B cell (primary cell): ENCODE measurements around the gene NNT. TPM values are rescaled to one million over a fixed set of nuclear protein-coding genes. Genes with fewer than 3 reads are reported as not detected.

ENCODE experiments used
- ATAC-seq: fragments of 200-7000 bp; cut with Tn5 transposase; one replicate; pipeline ENCODE4 v1.10.0; 2021; ENCODE audit warnings: low read depth, mild to moderate bottlenecking, moderate number of reproducible peaks, moderate library complexity
- CTCF ChIA-PET: fragments of 350-600 bp; sonication (Branson Sonifier 250); formaldehyde crosslinking; loops from one replicate; lab custom pipeline; 2021; ENCODE audit warnings: antibody characterized with exemption, inconsistent platforms; lab: Charles Lee
- POLR2A ChIA-PET: fragments of 350-600 bp; sonication (Branson Sonifier 250); formaldehyde crosslinking; loops from one replicate; lab custom pipeline; 2021; ENCODE audit warnings: antibody characterized with exemption; lab: Charles Lee
- DNase-seq: peaks from one replicate; pipeline ENCODE4 v3.0.0; 2013
- H2AFZ ChIP-seq: 2 replicates; pipeline ENCODE4 v1.6.1; 2012; ENCODE audit warnings: mild to moderate bottlenecking, low read depth, low read length; ENCODE audit not compliant: insufficient read depth, poor library complexity, severe bottlenecking
- H3K27ac ChIP-seq, 2 donors: 1 replicate in 1 of 2; 2 replicates in 1 of 2; pipeline ENCODE4 v1.5.1; 2012 to 2013; ENCODE audit warnings: low read length in 2 of 2, mild to moderate bottlenecking in 2 of 2, moderate library complexity in 1 of 2
- H3K27me3 ChIP-seq, 4 experiments: fragments of 200-600 bp in 1 of 4; sonication (generic) in 1 of 4; replicated peaks in 1 of 4; 1 replicate in 2 of 4; 2 replicates in 2 of 4; pipeline versions ENCODE4 v1.6.1 to v1.7.0; 2013 to 2016; ENCODE audit warnings: low read length in 3 of 4, mild to moderate bottlenecking in 2 of 4, mixed read lengths in 1 of 4, moderate library complexity in 1 of 4; ENCODE audit not compliant: insufficient read depth in 4 of 4, control insufficient read depth in 3 of 4; ENCODE audit errors: control extremely low read depth in 1 of 4
- H3K36me3 ChIP-seq, 2 experiments: replicated peaks in 1 of 2; 1 replicate in 1 of 2; 2 replicates in 1 of 2; pipeline versions ENCODE4 v1.6.1 to v1.7.1; 2013; ENCODE audit warnings: low read length in 1 of 2; ENCODE audit not compliant: insufficient read depth in 2 of 2, control insufficient read depth in 1 of 2; ENCODE audit errors: control extremely low read depth in 1 of 2, extremely low read depth in 1 of 2
- H3K4me1 ChIP-seq, 2 donors: fragments of 200-600 bp in 1 of 2; sonication (generic) in 1 of 2; 1 replicate in 1 of 2; 2 replicates in 1 of 2; pipeline versions ENCODE4 v1.5.1 to v1.6.1; 2013 to 2017; ENCODE audit warnings: low read length in 2 of 2; ENCODE audit not compliant: control insufficient read depth in 2 of 2, insufficient read depth in 2 of 2
- H3K4me2 ChIP-seq: replicated peaks from 2 replicates; pipeline ENCODE3; 2012; ENCODE audit warnings: mild to moderate bottlenecking, low read depth, low read length; ENCODE audit not compliant: poor library complexity, severe bottlenecking
- H3K4me3 ChIP-seq, 5 experiments: fragments of 200-600 bp in 1 of 5; sonication (generic) in 1 of 5; 1 replicate in 3 of 5; 2 replicates in 2 of 5; pipeline versions ENCODE4 v1.5.1 to v1.7.0; 2011 to 2016; ENCODE audit warnings: low read length in 4 of 5, mild to moderate bottlenecking in 4 of 5, low read depth in 2 of 5, control low read depth in 1 of 5, moderate library complexity in 1 of 5; ENCODE audit not compliant: insufficient read depth in 1 of 5; ENCODE audit errors: control extremely low read depth in 1 of 5, extremely low read depth in 1 of 5
- H3K79me2 ChIP-seq: fragments of 200-600 bp; sonication (generic); one replicate; pipeline ENCODE4 v1.6.0; 2016; ENCODE audit warnings: low read length; ENCODE audit not compliant: control insufficient read depth, insufficient read depth
- H3K9ac ChIP-seq: fragments of 200-600 bp; sonication (generic); 2 replicates; pipeline ENCODE4 v1.6.1; 2017; ENCODE audit warnings: mild to moderate bottlenecking, low read length, moderate library complexity
- H3K9me3 ChIP-seq, 3 donors: one replicate each; pipeline versions ENCODE4 v1.6.1 to v1.7.1; 2013; ENCODE audit warnings: low read length in 2 of 3; ENCODE audit not compliant: control insufficient read depth in 2 of 3, insufficient read depth in 1 of 3; ENCODE audit errors: control extremely low read depth in 1 of 3
- H4K20me1 ChIP-seq: 2 replicates; pipeline ENCODE4 v1.6.0; 2012; ENCODE audit warnings: mild to moderate bottlenecking, low read length; ENCODE audit not compliant: insufficient read depth, control insufficient read depth, poor library complexity, severe bottlenecking
- H3K27ac Mint-ChIP-seq: one replicate; pipeline ENCODE4 v1.8.0; 2021; ENCODE audit warnings: mixed read lengths
- H3K27me3 Mint-ChIP-seq: one replicate; pipeline ENCODE4 v1.8.0; 2021; ENCODE audit warnings: mixed read lengths
- H3K4me1 Mint-ChIP-seq: one replicate; pipeline ENCODE4 v1.8.0; 2021; ENCODE audit warnings: mixed read lengths
- H3K4me3 Mint-ChIP-seq: one replicate; pipeline ENCODE4 v1.8.0; 2021; ENCODE audit warnings: mixed read lengths
- H3K9me3 Mint-ChIP-seq: one replicate; pipeline ENCODE4 v1.8.0; 2022; ENCODE audit warnings: mixed read lengths; ENCODE audit not compliant: insufficient read depth
- EZH2 ChIP-seq: IDR thresholded peaks from 2 replicates; pipeline ENCODE4 v1.6.1; 2012; ENCODE audit warnings: borderline replicate concordance, low read depth, mild to moderate bottlenecking, moderate library complexity, low read length; ENCODE audit not compliant: insufficient read depth, poor library complexity, severe bottlenecking
- WGBS: methylation state at CpG from one replicate; pipeline ENCODE4 v1.1.5; 2013; ENCODE audit warnings: missing lambda C conversion rate; ENCODE audit not compliant: insufficient coverage; 5-methylcytosine and 5-hydroxymethylcytosine counted together
- intact Hi-C: fragments of 100-400 bp; cut with micrococcal nuclease; formaldehyde crosslinking; loops from one replicate; pipeline ENCODE4 v1.10.0; 2022
- polyA plus RNA-seq: library from polyadenylated mRNA; depleted of rRNA; stranded (reverse); fragments of >200 nt; gene quantifications from 2 replicates; pipeline ENCODE4 v1.2.3, GENCODE V29; 2012
- total RNA-seq, 2 donors: library from RNA; stranded (reverse); fragments of 120-200 nt in 1 of 2; gene quantifications; 1 replicate in 1 of 2; 2 replicates in 1 of 2; pipeline versions ENCODE4 v1.2.3 to v1.2.4, GENCODE V29; 2013 to 2022
- TF ChIP-seq, protein P1 (sequence below): fragments of 200-600 bp; IDR thresholded peaks from one replicate; pipeline ENCODE4 v1.8.0; 2022; ENCODE audit warnings: antibody characterized with exemption, mild to moderate bottlenecking

Gene NNT
- total and polyA plus RNA-seq, 2 donors (not counting 1 experiment from before 2014, with no cell fraction given): 17.8 to 61.1 TPM

DNA sequence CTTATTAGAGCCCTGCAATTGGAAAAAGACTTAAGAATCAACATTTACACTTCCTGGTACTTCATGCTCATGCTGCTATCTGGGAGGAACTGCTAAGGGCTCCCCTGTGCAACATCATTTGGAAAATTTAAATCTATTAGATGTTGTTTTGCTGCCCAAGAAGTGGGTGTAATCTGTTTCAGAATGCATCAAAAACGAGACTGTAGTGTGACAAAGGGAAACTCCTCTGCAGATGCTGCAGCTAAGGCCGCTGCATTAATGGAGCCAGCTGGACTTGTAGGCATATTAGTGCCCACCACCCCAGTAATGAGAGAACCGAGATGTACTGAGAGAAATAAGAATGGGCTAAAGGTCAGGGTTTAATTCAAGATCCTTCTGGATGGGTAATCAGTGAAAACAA, 35.0 kb upstream of the NNT start:
- Histone ChIP-seq H4K20me1 (no peaks in the 10 kb centered on the region), H3K9ac (no peak overlapping the region), H3K4me3 (no peak overlapping the region), H3K36me3 (no peaks in the 10 kb centered on the region), H2AFZ (no peak overlapping the region), H3K27me3 (no peaks in the 10 kb centered on the region), H3K9me3 (no peaks in the 10 kb centered on the region), H3K4me2 (no peak overlapping the region), H3K27ac (no peak overlapping the region), H3K4me1 (no peaks in the 10 kb centered on the region), H3K79me2 (no peaks in the 10 kb centered on the region)
- ATAC-seq: no peak
- WGBS: 82% methylated on average over 3 of the region's 3 CpGs
- intact Hi-C loops: no loop called here
- CTCF ChIA-PET: interaction anchor here (0.6 to 1.0 kb wide), 2 partner anchors 15 to 23 kb away, joined by 3 read pairs; no protein-coding TSS in a partner anchor
- Mint-ChIP-seq H3K4me3 (no peak overlapping the region), H3K27ac (no peak overlapping the region), H3K4me1 (no peaks in the 10 kb centered on the region), H3K27me3 (no peaks in the 10 kb centered on the region), H3K9me3 (no peaks in the 10 kb centered on the region)
- TF ChIP-seq, protein P1, sequence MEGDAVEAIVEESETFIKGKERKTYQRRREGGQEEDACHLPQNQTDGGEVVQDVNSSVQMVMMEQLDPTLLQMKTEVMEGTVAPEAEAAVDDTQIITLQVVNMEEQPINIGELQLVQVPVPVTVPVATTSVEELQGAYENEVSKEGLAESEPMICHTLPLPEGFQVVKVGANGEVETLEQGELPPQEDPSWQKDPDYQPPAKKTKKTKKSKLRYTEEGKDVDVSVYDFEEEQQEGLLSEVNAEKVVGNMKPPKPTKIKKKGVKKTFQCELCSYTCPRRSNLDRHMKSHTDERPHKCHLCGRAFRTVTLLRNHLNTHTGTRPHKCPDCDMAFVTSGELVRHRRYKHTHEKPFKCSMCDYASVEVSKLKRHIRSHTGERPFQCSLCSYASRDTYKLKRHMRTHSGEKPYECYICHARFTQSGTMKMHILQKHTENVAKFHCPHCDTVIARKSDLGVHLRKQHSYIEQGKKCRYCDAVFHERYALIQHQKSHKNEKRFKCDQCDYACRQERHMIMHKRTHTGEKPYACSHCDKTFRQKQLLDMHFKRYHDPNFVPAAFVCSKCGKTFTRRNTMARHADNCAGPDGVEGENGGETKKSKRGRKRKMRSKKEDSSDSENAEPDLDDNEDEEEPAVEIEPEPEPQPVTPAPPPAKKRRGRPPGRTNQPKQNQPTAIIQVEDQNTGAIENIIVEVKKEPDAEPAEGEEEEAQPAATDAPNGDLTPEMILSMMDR: no peak
- TF ChIP-seq EZH2: no peak
- POLR2A ChIA-PET: no interaction called here
- no peak for DNase-seq

DNA sequence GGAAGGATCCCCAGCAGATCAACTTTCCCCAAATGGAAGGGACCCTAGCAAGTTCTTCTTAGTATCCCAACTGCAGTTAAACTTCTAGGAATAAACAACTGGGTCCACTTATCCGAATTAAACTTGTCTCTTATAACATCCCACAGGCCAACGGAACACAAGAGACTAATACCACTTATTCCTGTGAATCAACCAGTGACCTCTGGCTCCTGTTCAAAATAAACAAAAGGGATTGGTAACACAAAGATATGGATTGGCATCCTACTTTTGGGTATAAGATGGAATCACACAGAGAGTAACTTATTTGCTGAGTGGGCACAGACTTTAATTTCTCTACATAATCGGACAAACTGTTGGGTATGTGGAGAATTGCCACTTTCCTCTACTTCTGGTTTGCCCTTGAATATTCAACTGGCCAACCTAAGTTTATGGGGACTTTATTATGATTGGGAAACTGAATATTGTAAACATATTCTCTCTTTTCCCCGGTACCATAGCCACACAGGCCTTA, 33.7 kb upstream of the NNT start:
- CTCF ChIA-PET: no interaction called here
- no peaks in the 10 kb centered on the region for H3K36me3 ChIP-seq
- no peak overlapping the region for H3K4me2 ChIP-seq
- Mint-ChIP-seq H3K27me3 (no peaks in the 10 kb centered on the region), H3K9me3 (no peaks in the 10 kb centered on the region), H3K4me3 (no peak overlapping the region), H3K4me1 (no peaks in the 10 kb centered on the region), H3K27ac (no peak overlapping the region)
- H2AFZ ChIP-seq: no peak overlapping the region
- DNase-seq: no peak
- no peaks in the 10 kb centered on the region for H3K27me3 ChIP-seq
- POLR2A ChIA-PET: no interaction called here
- ATAC-seq: no peak
- H3K9ac ChIP-seq: no peak overlapping the region
- no peaks in the 10 kb centered on the region for H4K20me1 ChIP-seq
- WGBS: 92% methylated on average over 2 of the region's 4 CpGs
- no peaks in the 10 kb centered on the region for H3K4me1 ChIP-seq
- no peak overlapping the region for H3K27ac ChIP-seq
- H3K9me3 ChIP-seq: no peaks in the 10 kb centered on the region
- TF ChIP-seq, protein P1: no peak
- no peak for TF ChIP-seq EZH2
- no peaks in the 10 kb centered on the region for H3K79me2 ChIP-seq
- intact Hi-C loops: no loop called here
- no peak overlapping the region for H3K4me3 ChIP-seq
